GM12878 (cell line): Measurements from ENCODE around the gene ZPBP2. TPM values are rescaled to one million over a fixed set of nuclear protein-coding genes. Genes with fewer than 3 reads are reported as not detected.

ENCODE experiments used
- BMI1 ChIP-seq: fragments of 450-650 bp; IDR thresholded peaks from 2 replicates; pipeline ENCODE4 v1.6.1; 2016; ENCODE audit warnings: mild to moderate bottlenecking, moderate library complexity, borderline replicate concordance
- BRCA1 ChIP-seq: IDR thresholded peaks from 2 replicates; pipeline ENCODE4 v1.6.1; 2011; ENCODE audit warnings: low read depth, low read length, improper control_type of control experiment
- CBX3 ChIP-seq: fragments of 200-600 bp; sonication (generic); IDR thresholded peaks from 2 replicates; pipeline ENCODE4 v1.6.1; 2016; ENCODE audit warnings: low read depth, borderline replicate concordance
- CHD1 ChIP-seq: IDR thresholded peaks from 2 replicates; pipeline ENCODE4 v1.6.1; 2012; ENCODE audit warnings: low read depth, low read length, improper control_type of control experiment
- FOXK2 ChIP-seq: fragments of 450-650 bp; IDR thresholded peaks from 2 replicates; pipeline ENCODE4 v1.6.1; 2017; ENCODE audit warnings: mild to moderate bottlenecking, moderate library complexity
- HCFC1 ChIP-seq: fragments of 150-350 bp; IDR thresholded peaks from 2 replicates; pipeline ENCODE4 v1.6.1; 2014; ENCODE audit warnings: low read length
- HDAC6 ChIP-seq: fragments of 200-600 bp; sonication (generic); IDR thresholded peaks from one replicate; pipeline ENCODE4 v1.8.0; 2017; ENCODE audit warnings: antibody characterized with exemption; ENCODE audit not compliant: unreplicated experiment
- NFIC ChIP-seq: IDR thresholded peaks from 2 replicates; pipeline ENCODE4 v1.6.1; 2012; ENCODE audit warnings: low read depth, mild to moderate bottlenecking, inconsistent platforms, low read length, moderate library complexity
- POLR2AphosphoS5 ChIP-seq: IDR thresholded peaks from 2 replicates; pipeline ENCODE4 v1.6.1; 2011; ENCODE audit warnings: mild to moderate bottlenecking, low read length, inconsistent platforms
- RAD21 ChIP-seq: IDR thresholded peaks from 2 replicates; pipeline ENCODE4 v1.6.1; 2011; ENCODE audit warnings: mild to moderate bottlenecking, low read depth, low read length, moderate library complexity; ENCODE audit not compliant: insufficient read depth
- SMAD1 ChIP-seq: fragments of 450-650 bp; IDR thresholded peaks from 2 replicates; pipeline ENCODE4 v1.6.1; 2018; ENCODE audit warnings: mild to moderate bottlenecking, low read depth; ENCODE audit not compliant: partially characterized antibody
- SREBF2 ChIP-seq: IDR thresholded peaks from 2 replicates; pipeline ENCODE4 v1.6.1; 2012; ENCODE audit warnings: mild to moderate bottlenecking, low read length
- TAF1 ChIP-seq: IDR thresholded peaks from 2 replicates; pipeline ENCODE4 v1.6.1; 2011; ENCODE audit warnings: mild to moderate bottlenecking, low read depth, low read length, borderline replicate concordance
- WRNIP1 ChIP-seq: IDR thresholded peaks from 2 replicates; pipeline ENCODE4 v1.6.1; 2011; ENCODE audit warnings: low read depth, low read length, improper control_type of control experiment, borderline replicate concordance
- YBX1 ChIP-seq: fragments of 450-650 bp; IDR thresholded peaks from 2 replicates; pipeline ENCODE4 v1.6.1; 2016; ENCODE audit warnings: antibody characterized with exemption
- YY1 ChIP-seq: IDR thresholded peaks from 2 replicates; pipeline ENCODE4 v1.6.1; 2011; ENCODE audit warnings: low read depth, mild to moderate bottlenecking, low read length
- ZNF207 ChIP-seq: fragments of 450-650 bp; IDR thresholded peaks from 2 replicates; pipeline ENCODE4 v1.6.1; 2014; ENCODE audit warnings: antibody characterized with exemption, mild to moderate bottlenecking, borderline replicate concordance
- polyA plus RNA-seq, 11 experiments: library from polyadenylated mRNA; depleted of rRNA in 4 of 11; unstranded in 6 of 11; stranded (reverse) in 5 of 11; fragments of >200 nt; fragmentation: Nextera tagmentation in 4 of 11; fragmentation: Illumina TruSeq in 1 of 11; extraction: Ambion mirVana in 4 of 11; extraction: Trizol in 1 of 11; gene quantifications; 1 replicate in 1 of 11; 2 replicates in 10 of 11; pipeline versions ENCODE4 v1.2.1 to v1.2.3, GENCODE V29; 2011 to 2016; ENCODE audit warnings: inconsistent platforms in 2 of 11, missing spikeins in 2 of 11, low read depth in 1 of 11
- total RNA-seq, 4 experiments: library from RNA; depleted of rRNA in 3 of 4; stranded (reverse); fragments of >200 nt in 3 of 4; fragmentation: Illumina TruSeq in 1 of 4; extraction: Trizol in 1 of 4; gene quantifications; 2 replicates each; pipeline versions ENCODE4 v1.2.1 to v1.2.3, GENCODE V29; 2013 to 2021
- TF ChIP-seq, protein P1 (sequence below): fragments of 450-650 bp; formaldehyde crosslinking; IDR thresholded peaks from 2 replicates; pipeline ENCODE4 v1.5.0; 2022; ENCODE audit warnings: mild to moderate bottlenecking, missing genetic modification characterization
- TF ChIP-seq, protein P2 (sequence below): fragments of 450-650 bp; IDR thresholded peaks from 2 replicates; pipeline ENCODE4 v1.6.1; 2017; ENCODE audit warnings: mild to moderate bottlenecking
- TF ChIP-seq, protein P3 (sequence below): fragments of 450-650 bp; IDR thresholded peaks from 2 replicates; pipeline ENCODE4 v1.6.1; 2017; ENCODE audit warnings: antibody characterized with exemption, mild to moderate bottlenecking, moderate library complexity

The ZPBP2 gene
- total and polyA plus RNA-seq, 10 of the 15 experiments (the other 5 are each of a cell fraction or from before 2014, with no cell fraction given): 0.33 to 1.0 (median 0.58) TPM

DNA sequence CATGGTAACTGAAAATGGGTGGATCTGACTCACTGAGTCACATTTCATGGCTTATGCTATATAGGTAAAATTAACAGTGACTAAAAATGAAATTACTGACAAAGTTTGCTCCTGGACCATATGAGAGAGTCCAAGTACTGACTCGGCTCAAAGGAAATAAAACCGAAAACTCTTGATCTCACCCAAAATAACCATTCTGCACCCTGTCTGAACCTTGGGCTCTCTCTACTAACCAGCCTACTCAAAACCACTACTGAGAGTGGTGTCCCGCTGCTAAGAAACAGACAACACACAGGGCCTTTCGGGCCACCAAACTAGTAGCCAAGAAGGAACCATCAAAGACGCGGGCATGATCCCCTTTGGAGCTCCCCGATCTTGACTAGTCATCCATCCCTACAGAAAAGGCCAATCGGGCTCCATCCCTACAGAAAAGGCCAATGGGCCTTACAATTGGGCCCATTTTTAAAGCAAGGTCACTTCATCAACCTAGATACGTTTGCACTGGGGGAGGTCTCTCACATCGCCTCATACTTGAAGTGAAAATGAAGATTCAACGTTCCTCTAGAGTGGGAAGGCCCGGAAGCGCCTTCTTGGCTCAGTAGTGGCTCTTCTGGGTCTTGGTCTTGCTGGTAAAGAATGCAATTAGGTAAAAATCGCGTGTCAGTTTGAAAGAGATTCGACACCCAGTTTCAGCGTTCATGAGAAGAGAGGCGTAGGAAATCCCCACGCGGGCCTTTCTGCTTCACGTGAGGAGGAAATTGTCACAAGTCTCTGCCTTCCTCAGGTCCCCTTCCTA lies 720 bp upstream of the ZPBP2 start (continued):
- TF ChIP-seq, protein P1, sequence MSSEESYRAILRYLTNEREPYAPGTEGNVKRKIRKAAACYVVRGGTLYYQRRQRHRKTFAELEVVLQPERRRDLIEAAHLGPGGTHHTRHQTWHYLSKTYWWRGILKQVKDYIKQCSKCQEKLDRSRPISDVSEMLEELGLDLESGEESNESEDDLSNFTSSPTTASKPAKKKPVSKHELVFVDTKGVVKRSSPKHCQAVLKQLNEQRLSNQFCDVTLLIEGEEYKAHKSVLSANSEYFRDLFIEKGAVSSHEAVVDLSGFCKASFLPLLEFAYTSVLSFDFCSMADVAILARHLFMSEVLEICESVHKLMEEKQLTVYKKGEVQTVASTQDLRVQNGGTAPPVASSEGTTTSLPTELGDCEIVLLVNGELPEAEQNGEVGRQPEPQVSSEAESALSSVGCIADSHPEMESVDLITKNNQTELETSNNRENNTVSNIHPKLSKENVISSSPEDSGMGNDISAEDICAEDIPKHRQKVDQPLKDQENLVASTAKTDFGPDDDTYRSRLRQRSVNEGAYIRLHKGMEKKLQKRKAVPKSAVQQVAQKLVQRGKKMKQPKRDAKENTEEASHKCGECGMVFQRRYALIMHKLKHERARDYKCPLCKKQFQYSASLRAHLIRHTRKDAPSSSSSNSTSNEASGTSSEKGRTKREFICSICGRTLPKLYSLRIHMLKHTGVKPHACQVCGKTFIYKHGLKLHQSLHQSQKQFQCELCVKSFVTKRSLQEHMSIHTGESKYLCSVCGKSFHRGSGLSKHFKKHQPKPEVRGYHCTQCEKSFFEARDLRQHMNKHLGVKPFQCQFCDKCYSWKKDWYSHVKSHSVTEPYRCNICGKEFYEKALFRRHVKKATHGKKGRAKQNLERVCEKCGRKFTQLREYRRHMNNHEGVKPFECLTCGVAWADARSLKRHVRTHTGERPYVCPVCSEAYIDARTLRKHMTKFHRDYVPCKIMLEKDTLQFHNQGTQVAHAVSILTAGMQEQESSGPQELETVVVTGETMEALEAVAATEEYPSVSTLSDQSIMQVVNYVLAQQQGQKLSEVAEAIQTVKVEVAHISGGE (CRISPR knock-in tag): no peak
- TF ChIP-seq, protein P2, sequence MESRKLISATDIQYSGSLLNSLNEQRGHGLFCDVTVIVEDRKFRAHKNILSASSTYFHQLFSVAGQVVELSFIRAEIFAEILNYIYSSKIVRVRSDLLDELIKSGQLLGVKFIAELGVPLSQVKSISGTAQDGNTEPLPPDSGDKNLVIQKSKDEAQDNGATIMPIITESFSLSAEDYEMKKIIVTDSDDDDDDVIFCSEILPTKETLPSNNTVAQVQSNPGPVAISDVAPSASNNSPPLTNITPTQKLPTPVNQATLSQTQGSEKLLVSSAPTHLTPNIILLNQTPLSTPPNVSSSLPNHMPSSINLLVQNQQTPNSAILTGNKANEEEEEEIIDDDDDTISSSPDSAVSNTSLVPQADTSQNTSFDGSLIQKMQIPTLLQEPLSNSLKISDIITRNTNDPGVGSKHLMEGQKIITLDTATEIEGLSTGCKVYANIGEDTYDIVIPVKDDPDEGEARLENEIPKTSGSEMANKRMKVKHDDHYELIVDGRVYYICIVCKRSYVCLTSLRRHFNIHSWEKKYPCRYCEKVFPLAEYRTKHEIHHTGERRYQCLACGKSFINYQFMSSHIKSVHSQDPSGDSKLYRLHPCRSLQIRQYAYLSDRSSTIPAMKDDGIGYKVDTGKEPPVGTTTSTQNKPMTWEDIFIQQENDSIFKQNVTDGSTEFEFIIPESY: no peak
- TF ChIP-seq NFIC: peak; percentile 96
- TF ChIP-seq WRNIP1: no peak
- TF ChIP-seq TAF1: peak; percentile 35; the same call in 1 of the 2 replicates
- peak; percentile 7; the same call in 1 of the 2 replicates for TF ChIP-seq RAD21
- peak; percentile 65; the same call in 1 of the 2 replicates for TF ChIP-seq CHD1
- peak; percentile 74 for TF ChIP-seq SMAD1
- no peak for TF ChIP-seq FOXK2
- TF ChIP-seq YBX1: no peak
- peak; percentile 43; the same call in 1 of the 2 replicates for TF ChIP-seq YY1
- no peak for TF ChIP-seq SREBF2
- TF ChIP-seq POLR2AphosphoS5: peak; percentile 87
- TF ChIP-seq, protein P3, sequence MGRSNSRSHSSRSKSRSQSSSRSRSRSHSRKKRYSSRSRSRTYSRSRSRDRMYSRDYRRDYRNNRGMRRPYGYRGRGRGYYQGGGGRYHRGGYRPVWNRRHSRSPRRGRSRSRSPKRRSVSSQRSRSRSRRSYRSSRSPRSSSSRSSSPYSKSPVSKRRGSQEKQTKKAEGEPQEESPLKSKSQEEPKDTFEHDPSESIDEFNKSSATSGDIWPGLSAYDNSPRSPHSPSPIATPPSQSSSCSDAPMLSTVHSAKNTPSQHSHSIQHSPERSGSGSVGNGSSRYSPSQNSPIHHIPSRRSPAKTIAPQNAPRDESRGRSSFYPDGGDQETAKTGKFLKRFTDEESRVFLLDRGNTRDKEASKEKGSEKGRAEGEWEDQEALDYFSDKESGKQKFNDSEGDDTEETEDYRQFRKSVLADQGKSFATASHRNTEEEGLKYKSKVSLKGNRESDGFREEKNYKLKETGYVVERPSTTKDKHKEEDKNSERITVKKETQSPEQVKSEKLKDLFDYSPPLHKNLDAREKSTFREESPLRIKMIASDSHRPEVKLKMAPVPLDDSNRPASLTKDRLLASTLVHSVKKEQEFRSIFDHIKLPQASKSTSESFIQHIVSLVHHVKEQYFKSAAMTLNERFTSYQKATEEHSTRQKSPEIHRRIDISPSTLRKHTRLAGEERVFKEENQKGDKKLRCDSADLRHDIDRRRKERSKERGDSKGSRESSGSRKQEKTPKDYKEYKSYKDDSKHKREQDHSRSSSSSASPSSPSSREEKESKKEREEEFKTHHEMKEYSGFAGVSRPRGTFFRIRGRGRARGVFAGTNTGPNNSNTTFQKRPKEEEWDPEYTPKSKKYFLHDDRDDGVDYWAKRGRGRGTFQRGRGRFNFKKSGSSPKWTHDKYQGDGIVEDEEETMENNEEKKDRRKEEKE: no peak
- TF ChIP-seq ZNF207: peak; percentile 21; the same call in 1 of the 2 replicates
- TF ChIP-seq HDAC6: no peak
- 0 out of 2 replicates have a peak, but pooled peaks have one; percentile 12 for TF ChIP-seq HCFC1
- TF ChIP-seq BRCA1: no peak
- TF ChIP-seq BMI1: no peak
- no peak for TF ChIP-seq CBX3
